ENCODE measurements around the gene TNIK. TPM values are rescaled to one million over a fixed set of nuclear protein-coding genes. Genes with fewer than 3 reads are reported as not detected.
A peak's percentile ranks its signal among the peaks of the same experiment; 100 is the strongest.

Gene TNIK
- total RNA-seq, 1 experiment from 2014 or later: 12.4 TPM

DNA sequence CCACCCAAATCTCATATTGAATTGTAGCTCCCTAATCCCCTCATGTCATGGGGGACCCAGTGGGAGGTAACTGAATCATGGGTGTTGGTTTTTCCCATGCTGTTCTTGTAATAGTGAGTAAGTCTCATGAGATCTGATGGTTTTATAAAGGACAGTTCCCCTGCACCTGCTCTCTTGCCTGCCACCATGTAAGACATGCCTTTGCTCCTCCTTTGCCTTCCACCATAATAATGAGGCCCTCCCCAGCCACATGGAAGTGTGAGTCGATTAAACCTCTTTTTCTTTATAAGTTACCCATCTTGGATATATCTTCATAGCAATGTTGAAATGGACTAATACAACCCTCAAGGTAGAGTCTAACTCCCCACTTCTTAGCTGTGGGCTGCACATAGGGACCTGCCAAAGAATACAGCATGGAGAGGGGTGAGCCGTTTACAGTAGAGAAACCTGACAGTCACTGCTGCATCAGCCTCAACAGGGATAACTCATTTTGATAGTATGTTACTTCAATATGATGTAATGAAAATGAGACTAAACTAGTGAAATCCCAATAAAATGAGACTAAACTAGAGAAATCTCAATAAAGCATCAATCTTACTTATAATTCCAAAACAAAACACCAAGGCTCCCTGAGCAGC is 117.3 kb downstream of the TNIK start:
- DNase-seq (ENCODE audit: low spot score): no peak

DNA sequence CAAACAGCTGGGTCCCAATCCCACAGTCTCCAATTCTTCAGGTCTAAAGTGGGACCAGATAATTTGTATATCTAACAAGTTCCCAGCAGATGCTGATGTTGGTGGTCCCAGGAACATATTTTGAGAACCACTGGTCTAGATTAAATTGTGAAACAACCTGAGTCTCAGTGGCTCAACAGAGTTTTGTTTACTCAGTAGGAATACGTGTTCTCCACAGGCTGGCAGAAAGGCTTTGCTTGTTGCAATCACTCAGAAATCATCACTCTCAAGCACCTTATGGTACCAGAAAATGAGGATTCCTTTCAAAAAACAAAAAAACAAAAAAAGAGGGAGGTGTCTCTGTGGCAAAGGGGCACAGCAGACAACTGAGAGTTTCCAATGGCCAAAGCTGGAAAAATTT is 118.0 kb downstream of the TNIK start:
- no peak for DNase-seq (ENCODE audit: low spot score)

DNA sequence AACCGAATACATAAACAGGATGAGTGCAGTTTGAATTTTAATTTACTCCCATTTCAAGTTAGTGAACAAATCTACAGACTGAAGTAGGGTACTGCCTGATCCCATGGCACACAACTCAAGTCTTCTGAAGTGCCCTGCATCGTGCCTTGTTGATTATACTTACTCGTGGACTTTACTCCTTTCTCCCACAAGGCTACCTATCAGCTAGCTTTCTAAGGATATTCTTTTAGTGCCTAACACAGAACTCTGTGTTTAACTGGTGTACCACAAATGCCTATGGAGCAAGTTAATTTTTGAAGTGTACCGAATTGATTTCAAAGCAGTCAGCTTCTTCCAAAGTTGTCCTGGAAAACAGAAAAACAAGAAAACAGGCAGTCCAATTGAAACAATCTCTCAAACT is 119.8 kb downstream of the TNIK start:
- no peak for DNase-seq (ENCODE audit: low spot score)

DNA sequence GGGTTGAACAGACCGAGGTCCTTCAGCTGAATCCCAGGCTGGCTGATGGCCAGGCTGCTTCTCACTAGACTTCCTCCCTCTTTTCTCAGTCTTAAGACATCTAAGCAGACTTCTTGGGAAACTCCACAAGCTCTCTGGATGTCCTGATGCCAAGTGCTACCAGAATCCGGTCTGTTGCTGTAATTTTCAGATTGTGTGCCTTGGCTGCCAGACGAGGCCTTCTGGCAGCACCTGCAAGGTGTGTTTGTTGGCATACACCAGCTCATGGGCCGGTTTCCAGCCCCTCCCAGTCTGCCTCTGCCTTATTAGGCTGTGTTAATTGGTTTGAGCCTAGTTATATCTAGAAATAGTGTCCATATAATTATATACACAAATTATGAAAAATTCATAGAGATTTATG is 120.6 kb downstream of the TNIK start:
- no peak for DNase-seq (ENCODE audit: low spot score)

DNA sequence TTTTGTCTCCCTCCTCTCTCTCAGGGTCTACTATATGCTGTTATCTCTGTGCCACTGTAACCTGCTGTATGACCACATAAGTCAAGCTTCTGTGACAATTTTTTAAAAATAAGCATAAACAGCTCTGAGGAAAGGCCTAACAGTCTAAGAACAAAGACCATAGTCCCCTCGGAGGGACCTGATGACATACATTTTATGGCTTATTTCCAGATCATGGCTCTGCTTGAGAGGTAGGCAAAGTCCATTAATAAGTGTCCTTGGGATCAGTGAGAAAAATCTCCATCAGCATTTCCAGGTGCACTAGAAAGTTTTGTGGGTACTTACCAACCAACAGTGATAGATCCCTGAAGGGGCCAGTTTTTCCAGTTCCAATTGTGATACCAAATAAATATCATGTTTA is 123.8 kb downstream of the TNIK start:
- no peak for DNase-seq (ENCODE audit: low spot score)

DNA sequence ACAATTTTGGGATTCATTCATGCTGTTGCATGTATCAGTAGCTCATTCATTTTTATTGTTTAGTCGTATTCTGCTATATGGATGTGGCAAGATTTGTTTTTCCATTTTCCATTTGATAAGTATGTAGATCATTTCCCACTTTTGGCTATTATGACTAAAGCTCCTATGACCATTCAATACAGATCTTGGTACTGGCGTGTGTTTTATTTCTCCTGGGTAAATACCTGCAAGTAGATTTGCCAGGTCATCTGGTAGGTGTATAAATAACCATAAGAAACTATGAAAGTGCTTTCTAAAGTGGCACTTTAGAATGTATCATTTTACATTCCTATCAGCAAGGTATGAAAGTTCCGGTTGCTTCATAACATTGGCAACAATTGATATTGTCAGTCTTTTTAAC is 124.6 kb downstream of the TNIK start:
- DNase-seq (ENCODE audit: low spot score): no peak

DNA sequence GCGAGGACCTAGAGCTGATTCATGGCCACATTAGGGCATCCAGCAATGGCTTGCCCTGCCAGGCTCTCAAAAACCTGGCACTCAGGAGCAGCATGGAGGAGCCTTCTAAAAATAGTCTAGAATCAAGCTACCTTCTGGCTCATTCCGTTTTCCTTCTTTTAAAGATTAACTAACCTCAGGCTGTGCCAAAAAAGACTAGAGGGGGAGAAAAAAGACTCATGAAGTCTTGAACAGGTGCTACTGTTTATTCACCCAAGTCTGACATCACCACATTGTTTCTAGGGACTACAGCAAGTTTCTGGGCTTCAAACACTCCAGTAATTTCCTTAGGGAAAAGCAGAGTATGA is 125.8 kb downstream of the TNIK start:
- peak; percentile 64 for DNase-seq (ENCODE audit: low spot score)

DNA sequence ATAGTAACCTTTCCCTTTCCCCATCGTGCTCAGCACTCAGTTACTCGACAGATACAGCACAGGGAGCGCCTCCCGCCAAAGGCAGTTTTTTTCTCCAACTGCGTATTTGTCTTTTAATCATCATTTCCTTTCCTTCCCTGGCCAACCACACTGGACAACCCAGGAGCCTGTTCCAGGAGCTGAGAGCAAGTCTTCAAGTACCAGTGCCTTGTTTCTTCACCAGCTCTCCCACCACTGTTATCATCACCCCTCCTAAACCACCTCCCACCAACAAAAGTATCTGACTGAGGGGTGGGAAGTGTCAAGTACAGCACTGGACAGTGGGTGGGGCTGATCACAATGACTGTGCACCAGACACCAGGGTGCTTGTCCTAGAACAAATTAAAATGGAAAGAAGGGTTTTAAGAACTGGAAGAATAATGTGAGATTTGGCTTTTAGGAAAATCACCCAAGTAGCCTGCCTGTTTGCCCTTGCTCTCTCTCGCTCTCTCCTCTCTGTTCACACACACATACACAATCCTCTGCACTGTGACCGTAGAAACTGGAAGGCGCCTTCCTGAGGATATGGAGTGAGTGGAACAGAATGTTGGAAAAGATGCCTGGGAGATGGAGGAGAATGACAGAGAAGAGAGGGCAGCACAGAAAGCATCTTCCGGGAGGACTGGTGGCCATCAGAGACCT is 126.3 kb downstream of the TNIK start:
- DNase-seq (ENCODE audit: low spot score): no peak

DNA sequence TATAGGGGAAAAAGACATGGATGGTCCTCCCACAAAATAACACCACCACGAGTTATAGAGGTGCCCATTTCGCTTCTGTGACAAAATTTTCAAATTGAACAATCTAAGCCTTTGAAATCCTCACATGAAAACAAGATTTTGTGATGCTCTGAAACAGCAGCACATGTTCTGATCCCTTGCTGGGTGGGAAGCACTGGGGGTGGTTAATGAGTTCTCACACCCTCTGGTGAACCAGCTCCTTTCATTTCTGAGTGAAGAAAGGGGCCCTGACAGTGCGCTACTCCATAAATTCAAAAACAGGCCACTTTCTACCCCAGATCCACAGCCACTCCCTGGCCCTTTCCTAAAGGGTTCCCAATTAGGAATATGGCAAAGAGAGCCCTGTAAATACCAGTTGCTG is 129.3 kb downstream of the TNIK start:
- no peak for DNase-seq (ENCODE audit: low spot score)

DNA sequence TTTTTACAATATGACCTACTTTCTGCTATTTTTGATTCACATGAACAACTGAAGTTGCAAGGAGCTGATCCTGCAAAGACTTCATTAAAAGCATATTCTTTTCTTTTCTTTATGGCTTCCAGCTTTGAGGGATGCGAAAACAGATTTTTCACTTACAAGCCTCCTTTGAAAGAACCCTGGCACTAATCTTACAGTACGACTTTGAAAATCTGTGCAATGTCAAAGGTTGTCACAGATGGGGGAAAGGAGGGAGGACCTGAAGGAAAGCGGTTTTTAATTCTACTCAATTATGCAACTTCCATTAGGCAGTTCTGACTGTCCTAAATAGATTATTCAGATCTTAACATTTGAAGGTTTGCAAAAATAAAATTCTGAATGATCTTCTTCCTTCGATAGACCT is 130.5 kb downstream of the TNIK start:
- no peak for DNase-seq (ENCODE audit: low spot score)

DNA sequence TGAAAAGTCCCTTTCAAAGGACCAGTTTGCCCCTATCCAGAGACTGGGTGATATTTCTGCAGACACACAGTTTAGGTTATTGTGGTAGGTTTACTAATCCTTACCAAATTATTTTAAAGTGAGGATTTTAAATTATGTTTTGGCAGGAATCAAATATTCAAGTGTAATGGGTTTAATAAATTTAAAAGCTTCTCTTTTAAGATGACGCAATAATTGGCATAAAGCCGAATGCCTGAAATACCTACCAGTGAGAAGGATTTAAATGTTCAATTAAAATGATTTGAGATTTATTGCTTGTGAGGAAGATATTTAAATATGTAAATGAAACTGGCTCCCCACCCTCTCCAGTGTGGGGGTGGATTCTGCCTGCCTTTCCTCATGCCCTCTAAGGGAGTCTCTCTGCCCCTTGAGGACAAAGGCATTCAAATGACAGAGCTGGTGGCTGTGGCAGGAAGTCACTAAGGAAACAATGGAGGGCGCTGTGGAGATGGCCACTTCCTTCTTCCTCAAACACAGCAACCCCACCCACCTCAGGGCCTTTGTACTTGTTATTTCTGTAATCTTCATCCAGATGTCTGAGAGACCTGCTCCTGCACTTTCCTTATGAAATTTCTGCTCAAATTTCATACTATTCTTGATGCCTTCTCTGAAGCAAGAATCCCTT is 131.7 kb downstream of the TNIK start:
- DNase-seq (ENCODE audit: low spot score): peak; percentile 87

DNA sequence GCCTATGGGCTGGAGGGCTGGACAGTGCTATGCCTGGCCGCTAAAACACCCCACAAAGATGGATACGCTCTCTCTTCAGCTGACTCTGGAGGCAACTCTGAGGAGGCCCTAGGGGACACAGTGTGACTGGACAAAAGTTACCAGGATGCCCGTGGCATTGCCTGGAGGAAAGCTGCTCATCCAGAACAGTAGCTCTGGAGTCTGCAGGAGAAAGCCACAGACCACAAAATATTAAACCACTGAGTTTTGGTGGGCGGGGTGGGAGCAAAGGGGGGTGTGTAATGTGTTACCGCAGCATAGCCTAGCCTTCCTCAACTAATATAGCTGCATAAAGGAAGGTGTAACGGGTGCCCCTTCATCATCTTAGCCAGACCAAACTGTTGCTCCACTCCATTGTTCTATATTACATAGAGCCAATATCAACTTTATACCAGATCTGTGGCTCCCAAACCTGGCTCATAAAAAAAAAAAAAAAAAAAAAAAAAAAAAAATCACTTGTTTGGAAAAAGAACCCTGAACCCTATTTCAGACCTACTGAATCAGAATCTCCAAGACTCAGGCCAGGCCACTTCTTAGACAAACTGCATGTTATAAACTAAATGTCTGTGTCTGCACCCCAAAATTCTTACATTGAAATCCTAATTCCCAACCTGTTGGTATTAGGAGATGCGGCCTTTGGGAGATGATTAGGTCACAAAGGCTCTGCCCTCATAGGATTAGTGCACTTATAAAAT is 132.6 kb downstream of the TNIK start:
- no peak for DNase-seq (ENCODE audit: low spot score)

DNA sequence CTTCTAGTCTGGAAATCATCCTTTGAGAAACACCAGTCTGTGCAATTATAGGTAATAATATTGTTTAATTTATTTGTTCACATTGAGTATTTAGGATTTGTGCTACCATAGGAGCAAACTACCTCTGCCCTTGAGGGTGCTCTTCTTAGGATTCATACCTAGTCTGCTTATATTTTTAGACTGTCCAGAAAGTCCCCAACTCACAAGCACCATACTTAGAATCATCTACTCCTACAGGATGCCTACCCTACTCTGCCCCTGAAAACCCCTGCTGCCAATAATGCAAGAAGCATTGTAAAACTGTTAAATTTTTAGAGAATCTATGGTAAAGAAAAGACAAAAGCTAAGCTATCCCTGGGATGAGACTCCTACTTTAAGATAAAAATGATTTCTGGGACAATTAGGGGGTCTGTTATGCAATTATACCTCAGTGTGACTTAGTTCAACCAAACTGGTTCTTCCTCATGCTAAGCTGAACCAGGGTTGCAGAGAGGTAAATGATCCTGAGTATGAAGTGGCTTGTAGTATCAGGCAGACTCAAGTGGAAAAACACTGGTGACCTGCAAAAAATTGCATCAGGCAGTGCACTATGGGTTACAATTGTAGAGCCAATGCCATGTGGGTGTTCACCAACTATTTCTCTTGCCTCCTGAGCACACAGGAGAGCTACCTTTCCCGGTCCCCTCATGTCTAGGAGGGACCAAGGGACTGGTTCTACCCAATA is 133.3 kb downstream of the TNIK start:
- no peak for DNase-seq (ENCODE audit: low spot score)

DNA sequence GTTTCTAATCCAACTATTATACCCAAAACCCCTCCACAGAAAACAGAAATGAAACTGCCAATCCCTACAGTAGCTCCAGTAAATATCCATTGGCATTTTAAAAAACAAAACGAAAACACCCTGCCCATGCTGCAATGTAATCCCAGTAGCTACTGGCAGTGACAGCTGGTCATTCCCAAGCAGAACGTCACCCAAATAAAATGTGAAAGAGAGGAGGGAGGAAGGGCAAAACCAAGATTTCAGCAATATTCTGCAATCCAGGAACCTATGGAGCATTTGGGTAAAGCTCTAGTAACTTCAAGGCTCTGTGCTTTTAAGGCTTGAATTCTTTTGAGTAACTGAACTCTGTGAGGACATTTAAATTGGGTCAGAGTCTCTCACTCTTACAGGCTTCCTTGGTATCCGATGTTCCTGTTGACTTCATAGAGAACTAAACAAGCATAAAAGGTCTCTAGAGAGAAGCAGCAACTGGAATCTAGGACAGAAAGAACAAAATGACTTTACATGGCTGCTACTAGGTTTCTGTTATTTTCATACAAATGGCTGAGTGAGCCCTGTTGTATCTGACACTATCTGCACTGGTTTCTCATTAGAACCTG is 136.2 kb downstream of the TNIK start:
- DNase-seq (ENCODE audit: low spot score): no peak

DNA sequence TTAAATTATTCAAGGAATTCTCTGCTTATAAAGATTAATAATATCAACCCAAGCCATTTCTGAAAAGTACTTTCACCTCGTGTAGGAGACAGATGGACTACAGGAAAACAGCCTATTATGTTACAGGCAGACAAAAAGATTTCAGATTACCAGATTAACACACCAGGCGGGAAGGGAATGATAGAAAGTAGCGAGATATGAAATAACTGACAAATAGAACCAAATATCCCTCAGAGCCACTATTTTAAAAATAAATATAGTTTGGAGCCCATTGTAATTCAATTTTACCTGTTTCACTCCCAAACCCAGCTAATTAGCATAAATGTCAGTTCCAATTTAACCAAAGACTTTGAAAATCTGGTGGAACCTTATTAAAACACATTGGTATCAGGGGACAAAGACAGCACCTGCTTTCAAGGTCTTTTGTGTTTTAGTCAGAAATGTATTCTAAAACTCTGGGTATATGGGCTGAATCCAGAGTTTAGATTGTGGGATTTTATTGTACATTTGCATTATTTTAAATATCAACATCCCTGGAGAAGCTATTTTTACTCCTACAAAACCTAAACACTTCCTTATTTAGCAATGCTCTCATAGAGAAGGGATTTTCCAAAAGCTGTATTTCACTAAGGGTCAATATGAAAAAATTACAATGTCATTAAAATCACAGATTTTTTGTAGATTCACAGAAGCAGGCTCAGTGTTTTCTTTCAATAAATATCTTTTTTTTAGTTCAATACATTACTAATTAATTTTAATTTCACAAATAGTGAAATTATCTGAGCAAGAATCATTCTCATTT is 138.4 kb downstream of the TNIK start:
- DNase-seq (ENCODE audit: low spot score): no peak

DNA sequence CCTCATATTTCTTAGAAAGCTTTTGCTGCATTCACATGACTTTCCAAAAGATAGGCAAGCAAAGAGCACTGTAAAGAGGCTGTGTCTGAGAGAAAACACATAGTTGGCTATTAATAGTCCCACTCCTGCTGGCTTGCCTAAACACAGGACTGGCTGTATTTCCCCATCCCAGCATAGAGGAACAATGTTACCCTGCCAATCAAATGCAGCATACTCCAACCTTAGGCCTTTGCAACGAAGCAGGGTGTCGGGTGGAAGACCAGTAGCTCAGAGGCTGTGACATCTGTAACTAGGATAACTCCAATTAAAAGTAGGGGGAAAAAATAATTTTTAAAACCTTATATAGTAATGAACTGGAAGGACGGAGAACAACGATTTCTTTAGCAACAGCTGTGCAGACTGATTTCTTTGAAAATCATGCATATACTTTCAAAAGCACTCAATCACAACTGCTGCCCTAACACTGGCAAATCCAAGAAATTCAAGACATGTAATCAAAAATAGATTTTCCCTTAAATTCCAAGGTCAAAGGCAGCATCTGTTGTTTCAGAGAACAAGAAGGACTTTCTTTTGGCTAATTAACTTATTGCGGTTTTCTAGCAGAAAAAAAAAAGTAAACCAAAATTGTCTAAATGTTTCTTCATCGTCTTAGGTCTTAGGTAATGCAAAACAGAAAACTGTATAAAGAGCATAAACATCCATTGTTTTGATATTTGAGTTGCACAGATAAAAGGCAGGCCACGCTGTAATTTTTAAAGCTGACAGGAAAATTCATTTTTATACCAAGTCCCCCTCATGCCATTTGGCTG is 139.3 kb downstream of the TNIK start:
- DNase-seq (ENCODE audit: low spot score): no peak

DNA sequence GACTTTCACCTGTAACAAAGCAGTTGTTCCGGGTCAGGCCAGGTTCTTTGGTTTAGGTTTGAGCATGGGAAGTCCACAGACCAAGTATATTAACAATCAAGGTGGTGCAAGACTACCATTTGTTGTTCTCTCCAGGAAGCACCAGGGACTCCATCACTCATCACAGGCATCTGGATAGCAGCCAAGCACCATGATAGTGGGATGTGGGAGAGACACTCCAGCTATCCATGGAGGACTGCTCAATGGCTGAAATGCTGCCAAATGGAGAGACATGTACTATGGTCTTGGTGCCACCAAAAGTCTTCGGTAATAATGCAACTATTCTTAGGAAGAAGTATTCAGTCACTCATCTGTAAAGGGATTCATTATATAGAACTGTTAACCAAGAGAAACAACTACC is 143.0 kb downstream of the TNIK start:
- no peak for DNase-seq (ENCODE audit: low spot score)

DNA sequence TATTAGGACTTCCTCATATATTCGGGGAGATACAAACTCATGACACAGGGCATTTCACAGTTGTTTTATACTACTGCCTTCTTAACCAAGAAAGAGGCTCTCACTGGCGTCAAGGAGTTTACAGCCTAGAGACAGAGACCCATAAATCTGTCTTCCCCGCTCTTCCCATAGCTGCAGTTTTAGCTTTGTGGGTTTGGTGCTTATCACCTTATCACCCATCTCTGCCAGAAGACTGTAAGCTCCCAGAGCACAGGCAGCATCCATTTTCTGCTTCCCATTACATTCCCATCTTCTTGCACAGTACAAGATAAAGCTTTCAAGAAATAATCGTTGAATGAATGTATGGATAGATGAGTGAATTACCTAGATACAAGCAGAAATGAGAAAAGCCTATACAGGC is 144.3 kb downstream of the TNIK start:
- DNase-seq (ENCODE audit: low spot score): no peak

DNA sequence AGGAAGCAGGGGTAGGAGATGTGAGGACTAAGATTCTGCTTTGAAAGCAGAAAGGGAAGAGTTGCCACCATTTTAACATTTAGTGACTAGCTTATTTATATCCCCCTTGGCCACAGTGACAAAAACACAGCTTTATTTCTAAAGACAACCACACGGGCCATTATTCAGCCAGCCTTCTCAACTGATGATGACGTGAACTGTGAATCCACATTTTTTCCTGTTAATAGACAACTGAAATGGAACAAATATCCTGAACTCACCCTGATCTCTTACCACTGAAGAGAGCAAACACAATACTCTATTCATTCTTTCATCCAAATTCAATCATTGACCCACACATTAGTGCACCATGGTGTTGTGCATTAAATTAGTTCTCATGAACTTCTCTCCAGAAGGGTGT is 145.1 kb downstream of the TNIK start:
- DNase-seq (ENCODE audit: low spot score): no peak

DNA sequence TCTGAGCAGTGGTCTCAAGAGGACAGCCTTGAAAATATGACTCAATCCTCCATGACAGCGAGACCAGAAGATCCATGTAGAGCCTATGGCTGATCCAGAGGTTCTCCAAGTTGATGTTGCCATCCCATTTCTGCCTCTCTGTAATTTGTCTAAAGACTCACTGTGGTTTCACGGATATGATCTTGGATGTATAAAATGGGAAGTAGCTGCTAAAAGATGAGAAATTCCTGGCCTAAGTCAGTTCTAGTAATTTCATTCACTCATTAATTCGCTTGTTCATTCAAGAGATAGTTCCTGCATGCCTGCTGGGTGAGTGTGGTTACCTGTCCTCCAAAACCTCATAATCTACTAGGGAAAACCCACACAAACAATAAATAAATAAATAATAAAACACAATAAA is 145.9 kb downstream of the TNIK start:
- DNase-seq (ENCODE audit: low spot score): no peak
